Measurements from ENCODE around the gene PTGDS. TPM values are rescaled to one million over a fixed set of nuclear protein-coding genes. Genes with fewer than 3 reads are reported as not detected.
A peak's percentile ranks its signal among the peaks of the same experiment; 100 is the strongest.

The PTGDS gene
- polyA plus RNA-seq, 3 donors, result 52.6 to 87.9 (median 87.8) TPM

- no peak for DNase-seq
Observed at GRCh38 chr9:136943291-136944211, 33.8 kb upstream of the PTGDS start.

GRCh38 chr9:136944212-136944518 lies 33.1 kb upstream of the PTGDS start:
- no peak for DNase-seq

GRCh38 chr9:136944519-136945332 lies 32.6 kb upstream of the PTGDS start, which contains the start of the genes C8G and FBXW5:
Gene C8G (plus strand): TSS chr9:136945243. CDS start chr9:136945321, 78 bp downstream.
Gene FBXW5 (minus strand): TSS chr9:136944738. CDS start chr9:136944083, 655 bp downstream.
- DNase-seq, result peak; percentile 94

- DNase-seq, result no peak
Observed at GRCh38 chr9:136945333-136946227, 31.7 kb upstream of the PTGDS start.

GRCh38 chr9:136946228-136947027 lies 30.9 kb upstream of the PTGDS start:
- DNase-seq, result no peak

- no peak for DNase-seq
Observed at GRCh38 chr9:136947028-136947891, 30.0 kb upstream of the PTGDS start.

GRCh38 chr9:136947955-136948510 lies 29.3 kb upstream of the PTGDS start:
- DNase-seq, result peak; percentile 20

GRCh38 chr9:136949239-136949816 lies 28.0 kb upstream of the PTGDS start:
- no peak for DNase-seq

GRCh38 chr9:136949817-136950655 lies 27.3 kb upstream of the PTGDS start:
- DNase-seq, result peak; percentile 92

GRCh38 chr9:136950656-136951276 lies 26.5 kb upstream of the PTGDS start:
- no peak for DNase-seq

- DNase-seq, result no peak
Observed at GRCh38 chr9:136951541-136952320, 25.6 kb upstream of the PTGDS start, which contains the start of gene LCN12. Gene LCN12 (plus strand): TSS chr9:136952273. CDS start chr9:136952328, 55 bp downstream.

GRCh38 chr9:136952321-136952850 lies 24.9 kb upstream of the PTGDS start:
- DNase-seq, result no peak

GRCh38 chr9:136952876-136953770 lies 24.2 kb upstream of the PTGDS start:
- no peak for DNase-seq

- no peak for DNase-seq
Observed at GRCh38 chr9:136953771-136954269, 23.5 kb upstream of the PTGDS start.
